ENCODE data around the gene WDR77. TPM values are rescaled to one million over a fixed set of nuclear protein-coding genes. Genes with fewer than 3 reads are reported as not detected.

The WDR77 gene
- total RNA-seq, 1 donor from 2014 or later = 32.6 TPM

GRCh38 chr1:111406321-111406768 is 42.7 kb downstream of the WDR77 start:
- no peaks in the 10 kb centered on the region for H3K36me3 Mint-ChIP-seq
- DNase-seq (ENCODE audit: low spot score in 2 of 2, unreplicated experiment in 2 of 2) = no peak
- peaks cover 2% of the 10 kb centered on the region for H3K4me1 Mint-ChIP-seq
- no peak overlapping the region for H3K4me3 Mint-ChIP-seq
- no peak for TF ChIP-seq CTCF (IDR thresholded peaks at IDR 0.05; ENCODE audit: unreplicated experiment)
- H3K27me3 Mint-ChIP-seq (ENCODE audit: low read depth) = peaks cover 8% of the 10 kb centered on the region
- H3K27ac Mint-ChIP-seq = no peak overlapping the region
- H3K9me3 Mint-ChIP-seq = no peaks in the 10 kb centered on the region

- Mint-ChIP-seq H3K4me3 (no peak overlapping the region), H3K9me3 (no peaks in the 10 kb centered on the region), H3K27me3 (ENCODE audit: low read depth) (peaks cover 8% of the 10 kb centered on the region), H3K4me1 (peaks cover 5% of the 10 kb centered on the region), H3K27ac (no peak overlapping the region), H3K36me3 (no peaks in the 10 kb centered on the region)
- no peak for DNase-seq (ENCODE audit: low spot score in 2 of 2, unreplicated experiment in 2 of 2)
- no peak for TF ChIP-seq CTCF (IDR thresholded peaks at IDR 0.05; ENCODE audit: unreplicated experiment)
Observed at GRCh38 chr1:111404588-111404987, 44.5 kb downstream of the WDR77 start.

GRCh38 chr1:111402083-111402482 is 47.0 kb downstream of the WDR77 start:
- no peak for DNase-seq (ENCODE audit: low spot score in 2 of 2, unreplicated experiment in 2 of 2)
- Mint-ChIP-seq H3K27ac (no peak overlapping the region), H3K4me1 (peaks cover 5% of the 10 kb centered on the region), H3K4me3 (no peak overlapping the region), H3K9me3 (peaks cover 4% of the 10 kb centered on the region), H3K27me3 (ENCODE audit: low read depth) (peaks cover 7% of the 10 kb centered on the region), H3K36me3 (no peaks in the 10 kb centered on the region)
- TF ChIP-seq CTCF (IDR thresholded peaks at IDR 0.05; ENCODE audit: unreplicated experiment) = no peak

- Mint-ChIP-seq H3K27ac (no peak overlapping the region), H3K9me3 (peaks cover 4% of the 10 kb centered on the region), H3K36me3 (no peaks in the 10 kb centered on the region), H3K4me3 (no peak overlapping the region), H3K27me3 (ENCODE audit: low read depth) (peaks cover 11% of the 10 kb centered on the region), H3K4me1 (peaks cover 3% of the 10 kb centered on the region)
- TF ChIP-seq CTCF (IDR thresholded peaks at IDR 0.05; ENCODE audit: unreplicated experiment) = peak; percentile 74
- peak in 1 of 2 experiments; percentile 58 for DNase-seq (ENCODE audit: low spot score in 2 of 2, unreplicated experiment in 2 of 2)
Observed at GRCh38 chr1:111399792-111400610, 49.1 kb downstream of the WDR77 start.

GRCh38 chr1:111392460-111392945 is 56.6 kb downstream of the WDR77 start:
- Mint-ChIP-seq H3K4me1 (no peaks in the 10 kb centered on the region), H3K4me3 (no peak overlapping the region), H3K9me3 (no peaks in the 10 kb centered on the region), H3K36me3 (no peaks in the 10 kb centered on the region), H3K27ac (no peak overlapping the region), H3K27me3 (ENCODE audit: low read depth) (peaks cover 18% of the 10 kb centered on the region)
- no peak for TF ChIP-seq CTCF (IDR thresholded peaks at IDR 0.05; ENCODE audit: unreplicated experiment)
- no peak for DNase-seq (ENCODE audit: low spot score in 2 of 2, unreplicated experiment in 2 of 2)
